Astrocyte (in vitro differentiated cells and primary cell): ENCODE data around the gene FILIP1L. TPM values are rescaled to one million over a fixed set of nuclear protein-coding genes. Genes with fewer than 3 reads are reported as not detected.

ENCODE experiments used
- DNase-seq: peaks from one replicate; pipeline ENCODE4 v3.0.0-alpha.2; 2010; ENCODE audit warnings: low read depth
- FAIRE-seq: peaks from 2 replicates; lab custom pipeline; 2011; peaks lifted over from hg19 to GRCh38; lab: Jason Lieb, UNC
- H2AFZ ChIP-seq: 2 replicates; pipeline ENCODE4 v1.6.0; 2012; ENCODE audit warnings: low read depth, low read length, inconsistent platforms
- H3K27ac ChIP-seq: 2 replicates; pipeline ENCODE4 v1.5.1; 2011; ENCODE audit warnings: low read depth, low read length, inconsistent platforms
- H3K27me3 ChIP-seq: 2 replicates; pipeline ENCODE4 v1.6.0; 2011; ENCODE audit warnings: low read length, inconsistent platforms; ENCODE audit not compliant: insufficient read depth
- H3K36me3 ChIP-seq: 2 replicates; pipeline ENCODE4 v1.5.1; 2011; ENCODE audit warnings: low read length, inconsistent platforms; ENCODE audit not compliant: insufficient read depth
- H3K4me1 ChIP-seq: 2 replicates; pipeline ENCODE4 v1.5.1; 2011; ENCODE audit warnings: low read length, inconsistent platforms; ENCODE audit not compliant: insufficient read depth
- H3K4me2 ChIP-seq: 2 replicates; pipeline ENCODE4 v1.6.0; 2012; ENCODE audit warnings: low read length, inconsistent platforms
- H3K4me3 ChIP-seq: 2 replicates; pipeline ENCODE4 v1.5.1; 2011; ENCODE audit warnings: low read depth, mild to moderate bottlenecking, low read length, inconsistent platforms; ENCODE audit not compliant: insufficient read depth
- H3K79me2 ChIP-seq: 2 replicates; pipeline ENCODE4 v1.6.0; 2012; ENCODE audit warnings: mild to moderate bottlenecking, low read length, inconsistent platforms; ENCODE audit not compliant: insufficient read depth
- H3K9ac ChIP-seq: 2 replicates; pipeline ENCODE4 v1.6.0; 2012; ENCODE audit warnings: mild to moderate bottlenecking, low read length, inconsistent platforms
- H3K9me3 ChIP-seq: 2 replicates; pipeline ENCODE4 v1.5.1; 2012; ENCODE audit warnings: low read depth, mild to moderate bottlenecking, low read length, inconsistent platforms; ENCODE audit not compliant: insufficient read depth
- H4K20me1 ChIP-seq: 2 replicates; pipeline ENCODE4 v1.6.0; 2012; ENCODE audit warnings: low read length, inconsistent platforms; ENCODE audit not compliant: insufficient read depth
- H3K27ac Mint-ChIP-seq: one replicate; pipeline ENCODE4 v1.8.0; 2021; ENCODE audit warnings: mild to moderate bottlenecking, mixed read lengths; ENCODE audit not compliant: unreplicated experiment
- H3K27me3 Mint-ChIP-seq: one replicate; pipeline ENCODE4 v1.8.0; 2021; ENCODE audit warnings: low read depth, mixed read lengths; ENCODE audit not compliant: unreplicated experiment
- H3K36me3 Mint-ChIP-seq: one replicate; pipeline ENCODE4 v1.8.0; 2021; ENCODE audit warnings: low read depth, mixed read lengths; ENCODE audit not compliant: unreplicated experiment
- H3K4me1 Mint-ChIP-seq: one replicate; pipeline ENCODE4 v1.8.0; 2021; ENCODE audit warnings: low read depth, mixed read lengths; ENCODE audit not compliant: unreplicated experiment
- H3K4me3 Mint-ChIP-seq: one replicate; pipeline ENCODE4 v1.8.0; 2021; ENCODE audit warnings: mild to moderate bottlenecking, moderate library complexity, mixed read lengths; ENCODE audit not compliant: unreplicated experiment
- H3K9me3 Mint-ChIP-seq: one replicate; pipeline ENCODE4 v1.8.0; 2021; ENCODE audit warnings: mild to moderate bottlenecking, mixed read lengths; ENCODE audit not compliant: unreplicated experiment
- EZH2 ChIP-seq: IDR thresholded peaks from 2 replicates; pipeline ENCODE4 v1.6.1; 2012; ENCODE audit warnings: mild to moderate bottlenecking, low read length, inconsistent platforms; ENCODE audit not compliant: insufficient read depth
- total RNA-seq: library from RNA; stranded (reverse); gene quantifications from 2 replicates; pipeline ENCODE4 v1.2.1, GENCODE V29; 2021
- TF ChIP-seq, protein P1 (sequence below): IDR thresholded peaks from 2 replicates; pipeline ENCODE4 v1.5.1; 2011; ENCODE audit warnings: low read depth, mild to moderate bottlenecking, inconsistent platforms, low read length, moderate library complexity; ENCODE audit not compliant: insufficient read depth

Gene FILIP1L
- total RNA-seq, 1 donor from 2014 or later, result 209 TPM

- no peaks in the 10 kb centered on the region for H3K27me3 ChIP-seq
- Mint-ChIP-seq H3K4me3 (no peak overlapping the region), H3K36me3 (peaks cover 4% of the 10 kb centered on the region), H3K4me1 (peaks cover 46% of the 10 kb centered on the region), H3K27ac (peak overlapping the region; percentile 27), H3K9me3 (no peaks in the 10 kb centered on the region), H3K27me3 (no peaks in the 10 kb centered on the region)
- H3K36me3 ChIP-seq, result no peaks in the 10 kb centered on the region
- no peak for FAIRE-seq
- H3K9ac ChIP-seq, result no peak overlapping the region
- no peak for DNase-seq
- H2AFZ ChIP-seq, result no peak overlapping the region
- no peaks in the 10 kb centered on the region for H4K20me1 ChIP-seq
- no peaks in the 10 kb centered on the region for H3K9me3 ChIP-seq
- no peaks in the 10 kb centered on the region for H3K79me2 ChIP-seq
- no peak overlapping the region for H3K27ac ChIP-seq
- no peak for TF ChIP-seq EZH2
- TF ChIP-seq, protein P1, sequence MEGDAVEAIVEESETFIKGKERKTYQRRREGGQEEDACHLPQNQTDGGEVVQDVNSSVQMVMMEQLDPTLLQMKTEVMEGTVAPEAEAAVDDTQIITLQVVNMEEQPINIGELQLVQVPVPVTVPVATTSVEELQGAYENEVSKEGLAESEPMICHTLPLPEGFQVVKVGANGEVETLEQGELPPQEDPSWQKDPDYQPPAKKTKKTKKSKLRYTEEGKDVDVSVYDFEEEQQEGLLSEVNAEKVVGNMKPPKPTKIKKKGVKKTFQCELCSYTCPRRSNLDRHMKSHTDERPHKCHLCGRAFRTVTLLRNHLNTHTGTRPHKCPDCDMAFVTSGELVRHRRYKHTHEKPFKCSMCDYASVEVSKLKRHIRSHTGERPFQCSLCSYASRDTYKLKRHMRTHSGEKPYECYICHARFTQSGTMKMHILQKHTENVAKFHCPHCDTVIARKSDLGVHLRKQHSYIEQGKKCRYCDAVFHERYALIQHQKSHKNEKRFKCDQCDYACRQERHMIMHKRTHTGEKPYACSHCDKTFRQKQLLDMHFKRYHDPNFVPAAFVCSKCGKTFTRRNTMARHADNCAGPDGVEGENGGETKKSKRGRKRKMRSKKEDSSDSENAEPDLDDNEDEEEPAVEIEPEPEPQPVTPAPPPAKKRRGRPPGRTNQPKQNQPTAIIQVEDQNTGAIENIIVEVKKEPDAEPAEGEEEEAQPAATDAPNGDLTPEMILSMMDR, result no peak
- no peak overlapping the region for H3K4me2 ChIP-seq
- no peak overlapping the region for H3K4me3 ChIP-seq
- H3K4me1 ChIP-seq, result peaks cover 20% of the 10 kb centered on the region
Measured at GRCh38 chr3:100075851-100076730, 38.2 kb downstream of the FILIP1L start.

GRCh38 chr3:100075196-100075595, 39.1 kb downstream of the FILIP1L start:
- no peak for FAIRE-seq
- Mint-ChIP-seq H3K36me3 (peaks cover 4% of the 10 kb centered on the region), H3K4me3 (no peak overlapping the region), H3K27me3 (no peaks in the 10 kb centered on the region), H3K4me1 (peaks cover 40% of the 10 kb centered on the region), H3K9me3 (no peaks in the 10 kb centered on the region), H3K27ac (no peak overlapping the region)
- Histone ChIP-seq H2AFZ (no peak overlapping the region), H3K9ac (no peak overlapping the region), H3K4me1 (peaks cover 17% of the 10 kb centered on the region), H3K27ac (no peak overlapping the region), H3K4me3 (no peak overlapping the region), H3K36me3 (no peaks in the 10 kb centered on the region), H3K9me3 (no peaks in the 10 kb centered on the region), H4K20me1 (no peaks in the 10 kb centered on the region), H3K79me2 (no peaks in the 10 kb centered on the region), H3K4me2 (no peak overlapping the region), H3K27me3 (no peaks in the 10 kb centered on the region)
- TF ChIP-seq EZH2, result no peak
- TF ChIP-seq, protein P1, result no peak
- no peak for DNase-seq
